ENCODE measurements around the gene NTM.
A peak's percentile ranks its signal among the peaks of the same experiment; 100 is the strongest.

The NTM gene

GRCh38 chr11:132103021-132103420, 732.6 kb downstream of the NTM start:
- no peak for DNase-seq

- DNase-seq = peak; percentile 11
Observed at GRCh38 chr11:132106096-132106982, 735.9 kb downstream of the NTM start.

- no peak for DNase-seq
Observed at GRCh38 chr11:132111316-132111715, 740.9 kb downstream of the NTM start.

DNA sequence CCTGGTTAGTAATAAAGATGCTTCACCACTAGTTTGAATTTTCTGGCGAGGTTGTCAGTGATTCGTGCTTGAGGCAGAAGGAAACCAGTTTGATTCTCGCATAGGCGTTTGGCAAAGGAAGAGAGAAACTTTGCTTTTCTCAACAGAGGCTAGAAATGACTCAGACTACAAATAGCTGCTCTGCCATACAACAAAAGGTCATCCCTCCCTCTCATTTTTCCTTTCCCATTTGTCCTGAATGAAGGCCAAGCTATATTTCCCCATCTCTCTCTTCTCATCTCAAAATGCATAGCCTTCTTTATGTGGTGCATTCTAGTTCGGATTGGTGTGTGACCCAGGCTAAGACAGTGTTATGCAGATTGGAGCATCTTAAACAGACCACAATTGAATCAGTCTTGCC, 741.4 kb downstream of the NTM start:
- DNase-seq = no peak

- no peak for DNase-seq
Observed at GRCh38 chr11:132112846-132113245, 742.4 kb downstream of the NTM start.

- no peak for DNase-seq
Observed at GRCh38 chr11:132114185-132114584, 743.8 kb downstream of the NTM start.

DNA sequence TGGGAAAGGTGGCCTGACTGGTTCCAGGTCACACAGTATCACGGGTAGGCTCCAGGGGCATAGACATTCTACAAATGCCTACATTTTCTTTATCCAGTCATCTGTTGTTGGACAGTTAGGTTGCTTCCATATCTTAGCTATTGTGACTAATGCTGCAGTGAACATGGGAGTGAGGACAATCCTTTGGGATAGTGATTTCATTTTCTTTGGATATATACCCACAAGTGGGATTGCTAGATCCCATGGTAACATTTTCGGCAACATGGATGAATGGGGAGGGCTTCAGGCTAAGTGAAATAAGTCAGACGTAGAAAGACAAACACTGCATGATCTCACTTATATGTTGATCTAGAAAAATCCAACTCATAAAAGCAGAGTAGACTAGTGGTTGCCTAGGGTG, 744.3 kb downstream of the NTM start:
- DNase-seq = no peak

DNA sequence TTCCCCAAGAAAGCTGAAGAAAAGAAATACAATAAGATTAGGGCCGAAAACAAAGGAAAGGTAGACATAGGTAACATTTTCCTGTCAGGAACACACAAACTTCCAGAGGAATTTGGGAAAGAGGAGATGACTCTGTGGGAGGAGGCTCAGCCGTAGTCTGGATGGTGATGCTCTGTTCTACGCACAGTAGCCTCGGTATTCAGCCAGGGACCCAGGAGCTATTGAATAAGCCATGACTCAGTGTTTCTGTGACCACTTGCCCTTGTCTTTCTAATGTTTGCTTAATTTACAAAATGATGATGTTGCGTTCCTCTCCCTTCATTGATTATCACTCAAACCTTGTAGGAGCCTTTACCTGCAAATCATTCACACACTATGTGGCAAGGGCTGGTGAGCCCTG, 745.0 kb downstream of the NTM start:
- no peak for DNase-seq

- no peak for DNase-seq
Observed at GRCh38 chr11:132116516-132116915, 746.1 kb downstream of the NTM start.

DNA sequence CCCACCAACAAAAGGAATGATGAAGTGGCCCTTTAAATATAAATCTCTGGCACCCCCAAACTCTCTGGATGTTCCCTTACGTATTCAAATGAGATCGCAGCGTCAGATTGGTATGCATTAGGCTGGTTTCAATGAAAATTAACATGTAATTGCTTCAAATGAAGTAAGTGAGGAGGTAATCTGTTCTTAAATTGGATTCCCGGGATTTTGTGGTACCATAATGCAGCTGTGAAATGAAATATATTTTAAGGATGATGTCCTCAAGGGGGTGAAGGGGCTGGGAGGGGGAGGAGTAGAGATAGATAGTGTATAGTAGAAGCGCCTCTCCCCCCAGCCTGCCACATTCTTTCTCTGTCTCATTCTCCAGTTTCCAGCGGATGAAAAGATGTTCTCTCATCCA, 748.2 kb downstream of the NTM start:
- DNase-seq = no peak

DNA sequence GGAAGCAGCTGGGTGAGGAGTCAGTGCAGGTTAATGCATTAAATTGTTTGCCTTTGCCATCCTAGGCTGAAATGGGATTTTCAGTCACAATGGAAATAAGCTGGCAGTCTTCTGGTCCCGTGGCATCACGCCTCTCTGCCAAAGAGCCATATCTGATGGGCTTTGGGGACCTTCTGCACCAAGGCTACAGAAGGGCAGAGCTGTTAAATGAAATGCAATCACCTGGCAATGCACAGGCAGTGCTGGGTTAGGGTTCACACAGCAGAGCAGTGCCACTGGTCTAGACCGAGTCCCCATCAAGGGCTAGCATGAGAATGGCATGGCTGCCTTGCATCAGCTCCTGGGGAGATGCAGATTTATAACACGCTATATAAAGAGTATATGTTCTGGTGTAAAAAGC, 749.2 kb downstream of the NTM start:
- DNase-seq = no peak

DNA sequence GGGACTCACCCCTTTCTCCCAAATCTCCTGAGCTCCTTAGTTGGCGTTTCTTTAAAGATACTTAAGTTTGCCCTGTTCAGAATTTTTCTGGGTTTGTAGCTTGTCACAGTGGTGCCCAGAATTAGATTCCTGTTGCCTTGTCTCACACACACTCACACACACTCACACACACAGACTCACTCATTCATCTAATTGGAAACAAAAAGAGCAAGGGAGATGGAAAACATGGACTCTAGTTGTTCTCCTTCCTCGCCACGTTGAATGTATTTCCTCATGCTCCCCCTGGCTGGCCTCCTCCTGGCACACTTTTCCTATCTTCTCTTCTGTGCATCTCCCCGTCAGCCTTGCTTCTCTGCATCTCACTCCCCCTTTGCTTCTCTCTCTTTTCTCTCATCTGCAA, 752.3 kb downstream of the NTM start:
- DNase-seq = no peak

- no peak for DNase-seq
Observed at GRCh38 chr11:132123449-132123848, 753.0 kb downstream of the NTM start.

DNA sequence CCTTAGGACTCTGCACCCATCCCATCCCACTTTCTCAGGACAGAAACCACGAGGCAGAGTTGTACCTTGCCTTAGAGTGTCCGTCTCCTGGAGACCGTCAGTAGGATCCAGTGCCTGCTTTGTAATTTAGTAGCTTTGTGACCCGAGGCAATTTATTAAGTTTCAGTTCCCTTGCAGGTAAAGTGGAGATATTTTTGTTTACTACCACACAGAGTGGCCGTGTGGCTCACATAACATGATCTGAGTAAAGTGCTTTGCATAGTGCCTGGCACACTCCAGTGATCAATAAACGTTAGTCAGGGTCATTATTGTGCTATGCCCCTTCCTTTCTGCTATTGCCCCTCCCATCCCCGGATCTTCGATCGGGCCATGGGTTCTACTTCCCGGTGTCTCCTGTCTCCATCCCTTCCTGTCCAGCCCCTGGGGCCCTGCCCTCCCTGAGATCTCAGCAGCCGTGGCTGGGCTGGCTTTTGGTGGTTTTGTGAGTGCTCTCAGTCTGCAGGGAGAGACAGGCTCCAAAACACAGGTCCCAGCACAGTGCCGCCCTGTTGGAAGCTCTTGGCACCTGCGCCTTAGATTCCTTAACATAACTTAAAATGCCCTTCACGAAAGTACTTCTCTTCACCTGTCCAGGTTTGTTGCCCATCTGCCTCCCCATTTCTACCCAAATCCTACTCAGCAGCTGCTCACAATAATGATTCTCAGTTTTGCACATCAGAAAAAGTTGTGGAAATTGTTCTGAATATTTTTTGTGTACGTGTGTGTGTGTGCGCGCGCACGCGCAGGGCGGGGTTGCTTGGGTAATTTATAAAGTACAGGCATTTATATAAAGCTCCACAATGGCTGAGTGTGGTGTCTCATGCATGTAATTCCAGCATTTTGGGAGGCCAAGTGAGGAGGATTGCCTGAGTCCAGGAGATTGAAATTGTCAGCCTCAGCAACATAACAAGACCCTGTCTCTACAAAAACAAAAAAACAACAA, 753.7 kb downstream of the NTM start:
- DNase-seq = no peak

- DNase-seq = no peak
Observed at GRCh38 chr11:132125988-132126871, 755.8 kb downstream of the NTM start.

DNA sequence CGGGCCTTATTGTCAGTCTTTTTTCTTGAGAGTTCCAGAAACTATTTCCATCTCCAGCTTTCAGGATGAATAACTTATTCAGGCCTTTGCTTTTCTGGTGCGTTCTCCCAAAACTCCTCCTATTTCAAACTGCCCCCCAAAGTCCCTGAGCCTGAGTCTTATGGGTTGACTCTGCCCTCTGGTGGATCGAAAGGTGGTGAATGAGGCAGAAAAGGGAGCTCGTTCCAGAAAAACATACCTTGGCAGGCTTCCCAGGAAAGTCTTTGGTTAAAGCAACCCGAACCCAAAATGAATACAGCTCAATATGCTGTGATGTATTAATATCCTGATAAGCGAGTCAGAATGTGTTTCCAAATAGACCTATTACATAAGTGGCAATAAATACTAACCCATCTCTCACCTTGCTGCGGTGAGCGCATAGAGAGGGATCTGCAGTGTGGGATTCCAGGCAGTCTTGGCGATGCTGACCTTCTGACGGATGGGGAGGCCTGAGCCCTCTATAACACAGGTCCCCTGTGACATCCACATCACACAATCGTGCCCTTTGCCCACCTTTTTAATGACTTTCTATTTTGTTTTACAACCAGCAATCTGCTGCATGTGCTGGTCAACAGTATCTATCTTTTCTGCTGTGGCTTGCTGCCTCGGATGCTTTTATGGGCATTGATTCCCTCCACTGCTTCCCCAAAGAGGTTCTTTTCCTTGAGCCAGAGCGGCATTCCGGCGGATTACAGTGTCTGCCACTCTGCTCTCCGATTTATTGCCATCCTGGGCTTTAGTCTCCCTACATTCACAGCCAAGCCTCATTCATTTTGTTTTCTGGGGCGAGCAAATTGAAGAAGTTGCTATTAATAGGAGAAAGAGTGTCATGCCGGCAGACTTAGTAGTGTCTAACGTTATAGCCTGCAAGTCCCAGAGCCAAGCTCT, 756.8 kb downstream of the NTM start:
- DNase-seq = peak; percentile 40

DNA sequence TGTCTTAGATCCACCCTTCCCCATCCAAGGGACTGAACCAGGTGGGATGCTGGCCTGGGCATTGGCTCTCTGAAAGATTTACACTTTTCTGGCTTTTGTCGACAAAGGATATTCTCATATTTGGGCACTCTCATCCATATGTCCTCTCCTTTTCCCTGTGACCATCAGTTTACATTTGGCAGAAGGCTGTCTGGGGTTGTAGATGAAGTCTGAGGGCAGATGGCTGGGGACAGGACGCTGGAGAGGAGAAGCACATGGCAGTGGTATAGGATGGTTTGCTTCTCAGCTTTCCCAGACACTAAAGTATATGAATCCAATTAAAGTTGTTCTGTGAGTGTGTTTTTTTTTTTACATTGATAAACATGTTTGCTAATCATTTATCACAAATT, 757.5 kb downstream of the NTM start:
- no peak for DNase-seq

DNA sequence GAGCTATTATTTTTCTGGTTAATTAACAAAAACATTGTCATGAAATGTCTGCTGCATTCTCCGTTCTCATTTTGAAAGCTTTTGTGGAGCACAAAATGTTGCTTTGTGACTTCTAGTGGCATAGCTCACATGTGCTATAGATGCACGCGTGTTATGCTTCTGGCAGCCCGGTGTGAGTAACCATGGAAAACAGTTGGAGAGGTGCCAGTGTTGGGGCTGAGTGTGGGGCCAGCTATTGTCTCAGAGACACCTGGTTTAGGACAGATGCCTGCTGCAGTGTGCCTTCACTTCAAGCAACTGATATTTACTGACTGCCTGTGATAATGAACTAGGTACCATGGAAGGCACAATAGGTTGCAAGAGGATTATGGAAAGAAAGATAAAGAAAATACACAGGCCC, 760.6 kb downstream of the NTM start:
- DNase-seq = peak; percentile 86

DNA sequence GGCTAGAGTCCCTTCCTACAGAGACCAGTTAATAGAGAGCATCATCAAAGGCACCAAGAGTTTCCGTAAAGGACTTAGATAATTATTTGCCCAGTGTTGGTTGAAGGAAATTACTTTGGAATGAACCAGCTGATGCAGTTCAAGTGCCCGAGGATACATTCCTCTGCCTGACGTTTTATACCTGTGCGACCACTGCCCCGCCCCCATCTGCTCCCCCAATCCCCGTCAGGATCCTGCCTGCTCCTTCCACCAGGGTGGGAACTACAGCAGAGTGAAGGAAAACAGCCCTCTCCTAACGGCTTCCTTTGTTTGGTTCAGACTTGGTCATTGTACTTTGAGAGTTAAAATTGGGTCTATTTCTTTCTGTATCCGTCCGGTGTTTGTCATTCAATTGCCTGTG, 761.5 kb downstream of the NTM start:
- DNase-seq = no peak

GRCh38 chr11:132134322-132134721, 763.9 kb downstream of the NTM start:
- DNase-seq = no peak

DNA sequence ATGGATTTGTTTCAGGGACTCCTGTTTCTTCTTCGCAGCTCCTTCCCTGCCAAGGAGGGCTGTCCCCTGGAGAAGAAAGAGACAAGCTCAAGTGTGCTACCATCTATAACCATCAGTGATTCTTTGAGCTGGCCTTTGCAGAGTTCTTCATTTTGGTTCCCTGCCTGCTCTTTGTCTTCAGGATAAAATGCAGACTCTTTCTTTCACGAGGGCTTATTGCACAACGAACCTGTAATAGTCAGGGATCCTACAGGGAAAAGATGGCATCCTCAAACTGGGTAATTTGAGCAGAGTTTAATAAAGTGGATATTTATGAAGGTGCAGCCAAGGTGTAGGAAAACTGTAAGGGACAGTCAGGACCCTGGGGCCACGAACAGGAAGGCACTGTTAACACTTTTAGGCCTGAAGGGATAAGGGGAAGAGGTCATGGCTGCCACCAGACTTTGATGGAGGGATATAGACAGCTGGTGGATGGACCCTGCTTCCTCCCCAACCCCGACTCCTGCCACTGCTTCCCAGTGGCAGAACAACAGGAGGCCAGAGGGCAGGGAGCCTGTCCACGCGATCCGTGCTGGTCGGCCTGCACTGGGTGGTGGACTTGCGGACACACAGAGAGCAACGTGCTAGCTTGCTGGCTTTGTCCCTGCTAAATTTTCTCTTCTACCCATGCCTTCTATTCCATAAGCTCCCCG, 767.0 kb downstream of the NTM start:
- DNase-seq = no peak
